SK-N-SH treated with all-trans-retinoic acid at 6 μM for 48 hours (cell line): ENCODE results near the gene PTPRD.

Source experiments
- ATAC-seq: fragments of 200-7000 bp; cut with Tn5 transposase; 3 replicates; pipeline ENCODE4 v1.9.1; 2020; ENCODE audit warnings: mild to moderate bottlenecking, moderate library complexity
- ARNTL ChIP-seq: fragments of 450-650 bp; formaldehyde crosslinking; IDR thresholded peaks from 2 replicates; pipeline ENCODE4 v1.5.0; 2020; ENCODE audit warnings: low read depth, mild to moderate bottlenecking, moderate library complexity, borderline replicate concordance
- BACH2 ChIP-seq: fragments of 250-450 bp; sonication (Bioruptor Pico); IDR thresholded peaks from 2 replicates; pipeline ENCODE4 v1.9.0; 2021; ENCODE audit warnings: mild to moderate bottlenecking, borderline replicate concordance
- CSDC2 ChIP-seq: fragments of 250-450 bp; sonication (Bioruptor Pico); IDR thresholded peaks from 2 replicates; pipeline ENCODE4 v1.5.0; 2020; ENCODE audit warnings: mild to moderate bottlenecking, moderate library complexity
- ESRRG ChIP-seq: fragments of 250-450 bp; sonication (Bioruptor Pico); IDR thresholded peaks from 2 replicates; pipeline ENCODE4 v1.6.1; 2021; ENCODE audit warnings: mild to moderate bottlenecking
- GLIS3 ChIP-seq: fragments of 250-450 bp; sonication (Bioruptor Pico); IDR thresholded peaks from 2 replicates; pipeline ENCODE4 v1.5.0; 2020; ENCODE audit warnings: mild to moderate bottlenecking, moderate library complexity
- ISL1 ChIP-seq: fragments of 250-450 bp; sonication (Bioruptor Pico); IDR thresholded peaks from 2 replicates; pipeline ENCODE4 v2.1.2; 2022; ENCODE audit warnings: mild to moderate bottlenecking, moderate library complexity
- OSR1 ChIP-seq: fragments of 250-450 bp; sonication (Bioruptor Pico); IDR thresholded peaks from 2 replicates; pipeline ENCODE4 v1.8.0; 2022; ENCODE audit warnings: moderate library complexity, mild to moderate bottlenecking, inconsistent platforms
- PATZ1 ChIP-seq: fragments of 250-450 bp; sonication (Bioruptor Pico); IDR thresholded peaks from 2 replicates; pipeline ENCODE4 v1.8.0; 2020; ENCODE audit warnings: mild to moderate bottlenecking, moderate library complexity, borderline replicate concordance
- POU6F1 ChIP-seq: fragments of 250-450 bp; sonication (Bioruptor Pico); IDR thresholded peaks from 2 replicates; pipeline ENCODE4 v1.8.0; 2021; ENCODE audit warnings: low read depth, mild to moderate bottlenecking, moderate library complexity, borderline replicate concordance
- PPARA ChIP-seq: fragments of 250-450 bp; sonication (Bioruptor Pico); IDR thresholded peaks from 2 replicates; pipeline ENCODE4 v1.5.0; 2020; ENCODE audit warnings: mild to moderate bottlenecking, borderline replicate concordance
- RARB ChIP-seq: fragments of 250-450 bp; sonication (Bioruptor Pico); IDR thresholded peaks from 2 replicates; pipeline ENCODE4 v1.8.0; 2021; ENCODE audit warnings: mild to moderate bottlenecking, moderate library complexity
- TCF4 ChIP-seq: fragments of 250-450 bp; sonication (Bioruptor Pico); IDR thresholded peaks from 2 replicates; pipeline ENCODE4 v1.8.0; 2021; ENCODE audit warnings: mild to moderate bottlenecking, moderate library complexity, borderline replicate concordance
- TOX ChIP-seq: fragments of 250-450 bp; sonication (Bioruptor Pico); IDR thresholded peaks from 2 replicates; pipeline ENCODE4 v1.8.0; 2021; ENCODE audit warnings: mild to moderate bottlenecking, moderate library complexity, borderline replicate concordance
- TSHZ2 ChIP-seq: fragments of 250-450 bp; sonication (Bioruptor Pico); IDR thresholded peaks from 2 replicates; pipeline ENCODE4 v1.5.0; 2020; ENCODE audit warnings: mild to moderate bottlenecking, moderate library complexity
- ZC3H10 ChIP-seq: fragments of 250-450 bp; sonication (Bioruptor Pico); IDR thresholded peaks from 2 replicates; pipeline ENCODE4 v1.5.1; 2021; ENCODE audit warnings: mild to moderate bottlenecking, moderate library complexity
- ZFP30 ChIP-seq: fragments of 450-650 bp; formaldehyde crosslinking; IDR thresholded peaks from 2 replicates; pipeline ENCODE4 v1.5.0; 2022; ENCODE audit warnings: mild to moderate bottlenecking, moderate library complexity
- ZNF70 ChIP-seq: fragments of 450-650 bp; formaldehyde crosslinking; IDR thresholded peaks from 2 replicates; pipeline ENCODE4 v1.5.0; 2020; ENCODE audit warnings: mild to moderate bottlenecking, moderate library complexity
- ZNF8 ChIP-seq: fragments of 450-650 bp; formaldehyde crosslinking; IDR thresholded peaks from 2 replicates; pipeline ENCODE4 v1.5.0; 2020; ENCODE audit warnings: mild to moderate bottlenecking, moderate library complexity
- TF ChIP-seq, protein P1 (sequence below): fragments of 250-450 bp; sonication (Bioruptor Pico); IDR thresholded peaks from 2 replicates; pipeline ENCODE4 v1.5.1; 2021; ENCODE audit warnings: mild to moderate bottlenecking, moderate library complexity
- TF ChIP-seq, protein P2 (sequence below): fragments of 250-450 bp; sonication (Bioruptor Pico); IDR thresholded peaks from 2 replicates; pipeline ENCODE4 v1.5.1; 2020; ENCODE audit warnings: low read depth, mild to moderate bottlenecking, moderate library complexity

The PTPRD gene

GRCh38 chr9:9961934-9962333, 650.9 kb downstream of the PTPRD start:
- no peak for ATAC-seq
- TF ChIP-seq ISL1 (CRISPR knock-in tag), result no peak
- TF ChIP-seq, all 23 proteins: peak for 0

- TF ChIP-seq BACH2 (CRISPR knock-in tag) (no peak), ESRRG (CRISPR knock-in tag) (no peak), ISL1 (CRISPR knock-in tag) (peak; percentile 55), GLIS3 (no peak), PATZ1 (CRISPR knock-in tag) (no peak), ZC3H10 (CRISPR knock-in tag) (no peak)
- TF ChIP-seq, protein P1, sequence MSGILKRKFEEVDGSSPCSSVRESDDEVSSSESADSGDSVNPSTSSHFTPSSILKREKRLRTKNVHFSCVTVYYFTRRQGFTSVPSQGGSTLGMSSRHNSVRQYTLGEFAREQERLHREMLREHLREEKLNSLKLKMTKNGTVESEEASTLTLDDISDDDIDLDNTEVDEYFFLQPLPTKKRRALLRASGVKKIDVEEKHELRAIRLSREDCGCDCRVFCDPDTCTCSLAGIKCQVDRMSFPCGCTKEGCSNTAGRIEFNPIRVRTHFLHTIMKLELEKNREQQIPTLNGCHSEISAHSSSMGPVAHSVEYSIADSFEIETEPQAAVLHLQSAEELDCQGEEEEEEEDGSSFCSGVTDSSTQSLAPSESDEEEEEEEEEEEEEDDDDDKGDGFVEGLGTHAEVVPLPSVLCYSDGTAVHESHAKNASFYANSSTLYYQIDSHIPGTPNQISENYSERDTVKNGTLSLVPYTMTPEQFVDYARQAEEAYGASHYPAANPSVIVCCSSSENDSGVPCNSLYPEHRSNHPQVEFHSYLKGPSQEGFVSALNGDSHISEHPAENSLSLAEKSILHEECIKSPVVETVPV (CRISPR knock-in tag), result no peak
- no peak for ATAC-seq
Observed at GRCh38 chr9:9961487-9961886, 651.3 kb downstream of the PTPRD start.

GRCh38 chr9:9951556-9952160, 661.1 kb downstream of the PTPRD start:
- no peak for ATAC-seq
- TF ChIP-seq CSDC2 (CRISPR knock-in tag) (no peak), ZNF70 (CRISPR knock-in tag) (no peak), TOX (CRISPR knock-in tag) (no peak), BACH2 (CRISPR knock-in tag) (no peak), ISL1 (CRISPR knock-in tag) (no peak), POU6F1 (CRISPR knock-in tag) (no peak), ZC3H10 (CRISPR knock-in tag) (no peak)

- TF ChIP-seq OSR1 (CRISPR knock-in tag) (no peak), ZNF8 (no peak), ZFP30 (CRISPR knock-in tag) (no peak), RARB (CRISPR knock-in tag) (no peak)
- TF ChIP-seq, protein P2, sequence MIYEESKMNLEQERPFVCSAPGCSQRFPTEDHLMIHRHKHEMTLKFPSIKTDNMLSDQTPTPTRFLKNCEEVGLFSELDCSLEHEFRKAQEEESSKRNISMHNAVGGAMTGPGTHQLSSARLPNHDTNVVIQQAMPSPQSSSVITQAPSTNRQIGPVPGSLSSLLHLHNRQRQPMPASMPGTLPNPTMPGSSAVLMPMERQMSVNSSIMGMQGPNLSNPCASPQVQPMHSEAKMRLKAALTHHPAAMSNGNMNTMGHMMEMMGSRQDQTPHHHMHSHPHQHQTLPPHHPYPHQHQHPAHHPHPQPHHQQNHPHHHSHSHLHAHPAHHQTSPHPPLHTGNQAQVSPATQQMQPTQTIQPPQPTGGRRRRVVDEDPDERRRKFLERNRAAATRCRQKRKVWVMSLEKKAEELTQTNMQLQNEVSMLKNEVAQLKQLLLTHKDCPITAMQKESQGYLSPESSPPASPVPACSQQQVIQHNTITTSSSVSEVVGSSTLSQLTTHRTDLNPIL (CRISPR knock-in tag), result no peak
- TF ChIP-seq, protein P1 (CRISPR knock-in tag), result no peak
- no peak for ATAC-seq
Observed at GRCh38 chr9:9950813-9951212, 662.0 kb downstream of the PTPRD start.

DNA sequence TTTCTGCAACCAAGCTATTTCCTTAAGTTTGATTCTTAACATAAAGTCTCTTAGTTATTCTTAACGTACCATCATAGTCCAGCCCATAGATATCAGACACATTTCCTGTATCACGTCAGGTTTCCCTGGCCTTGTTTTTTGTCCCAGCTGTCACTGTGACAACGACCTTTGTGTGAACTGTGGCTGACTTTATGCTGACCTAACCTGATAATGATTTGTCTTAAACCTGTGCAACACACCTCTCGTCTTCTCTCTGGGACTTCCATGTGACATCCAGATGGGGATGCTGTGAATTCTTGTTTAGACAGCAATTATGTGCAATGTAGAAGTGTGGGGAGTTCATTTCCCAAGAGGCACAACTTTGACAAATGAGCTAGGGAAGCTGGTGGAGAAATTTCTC, 662.8 kb downstream of the PTPRD start:
- ATAC-seq, result no peak
- TF ChIP-seq ESRRG (CRISPR knock-in tag), result no peak
- TF ChIP-seq PPARA, result no peak
- TF ChIP-seq ISL1 (CRISPR knock-in tag), result no peak
- no peak for TF ChIP-seq CSDC2 (CRISPR knock-in tag)
- no peak for TF ChIP-seq ZNF70 (CRISPR knock-in tag)
- TF ChIP-seq GLIS3, result no peak
- TF ChIP-seq ZC3H10 (CRISPR knock-in tag), result no peak
- no peak for TF ChIP-seq PATZ1 (CRISPR knock-in tag)
- no peak for TF ChIP-seq ARNTL (CRISPR knock-in tag)
- TF ChIP-seq TCF4 (CRISPR knock-in tag), result no peak
- TF ChIP-seq ZFP30 (CRISPR knock-in tag), result no peak
- no peak for TF ChIP-seq OSR1 (CRISPR knock-in tag)
- TF ChIP-seq TSHZ2 (CRISPR knock-in tag), result no peak
